Measurements from ENCODE around the gene PHEX.
A peak's percentile ranks its signal among the peaks of the same experiment; 100 is the strongest.

PHEX gene

GRCh38 chrX:22159071-22159470 lies 126.9 kb downstream of the PHEX start:
- no peak for DNase-seq

GRCh38 chrX:22163326-22163725 lies 131.2 kb downstream of the PHEX start:
- DNase-seq: no peak

GRCh38 chrX:22164770-22165388 lies 132.8 kb downstream of the PHEX start:
- no peak for DNase-seq

GRCh38 chrX:22165732-22166457 lies 133.8 kb downstream of the PHEX start:
- no peak for DNase-seq

- DNase-seq: no peak
These were observed 139.3 kb downstream of the PHEX start for GRCh38 chrX:22171287-22172060.

GRCh38 chrX:22173966-22174365 lies 141.8 kb downstream of the PHEX start:
- DNase-seq: no peak

- no peak for DNase-seq
These were observed 145.9 kb downstream of the PHEX start for GRCh38 chrX:22177950-22178515.

GRCh38 chrX:22184096-22184495 lies 152.0 kb downstream of the PHEX start:
- DNase-seq: no peak

GRCh38 chrX:22186165-22186564 lies 154.0 kb downstream of the PHEX start:
- DNase-seq: no peak

- peak; percentile 11 for DNase-seq
These were observed 160.4 kb downstream of the PHEX start for GRCh38 chrX:22192419-22193060.

GRCh38 chrX:22193851-22194659 lies 161.9 kb downstream of the PHEX start:
- no peak for DNase-seq

- no peak for DNase-seq
These were observed 162.5 kb downstream of the PHEX start for GRCh38 chrX:22194660-22194945.

GRCh38 chrX:22196149-22196548 lies 164.0 kb downstream of the PHEX start:
- no peak for DNase-seq

GRCh38 chrX:22202251-22202650 lies 170.1 kb downstream of the PHEX start:
- DNase-seq: no peak

- DNase-seq: no peak
These were observed 171.1 kb downstream of the PHEX start for GRCh38 chrX:22203186-22203585.

GRCh38 chrX:22206781-22207180 lies 174.7 kb downstream of the PHEX start:
- DNase-seq: no peak

GRCh38 chrX:22220941-22221340 lies 188.8 kb downstream of the PHEX start:
- no peak for DNase-seq

GRCh38 chrX:22234380-22234779 lies 202.3 kb downstream of the PHEX start:
- no peak for DNase-seq

GRCh38 chrX:22237479-22237878 lies 205.4 kb downstream of the PHEX start:
- no peak for DNase-seq

- DNase-seq: no peak
These were observed 214.5 kb downstream of the PHEX start for GRCh38 chrX:22246620-22247019.

- DNase-seq: no peak
These were observed 215.0 kb downstream of the PHEX start for GRCh38 chrX:22247169-22247568.

GRCh38 chrX:22248401-22248800 lies 216.3 kb downstream of the PHEX start:
- no peak for DNase-seq

GRCh38 chrX:22249371-22249770 lies 217.2 kb downstream of the PHEX start:
- DNase-seq: no peak
